ENCODE data around the gene NME9.
"Not testable (repeated sequence)": the region's sequence is repeated elsewhere in the genome, so short reads cannot be mapped to it uniquely, and the experiment has no call there.

The NME9 gene

GRCh38 chr3:138329127-138329983 is at the start of gene NME9:
Gene NME9, minus strand, starts transcription at chr3:138329851. Its CDS starts 516 bp downstream, at chr3:138329335.
- peak; percentile 100 for DNase-seq

- no peak for DNase-seq
These were observed 49.3 kb upstream of the NME9 start for GRCh38 chr3:138378990-138379389.

GRCh38 chr3:138378331-138378730 is 48.7 kb upstream of the NME9 start:
- DNase-seq = no peak

- DNase-seq = no peak
These were observed 48.2 kb upstream of the NME9 start for GRCh38 chr3:138377804-138378203.

GRCh38 chr3:138377212-138377611 is 47.6 kb upstream of the NME9 start:
- DNase-seq = not testable (repeated sequence)

- no peak for DNase-seq
These were observed 47.0 kb upstream of the NME9 start for GRCh38 chr3:138376663-138377062.

GRCh38 chr3:138375447-138375846 is 45.8 kb upstream of the NME9 start:
- DNase-seq = no peak

- no peak for DNase-seq
These were observed 45.0 kb upstream of the NME9 start for GRCh38 chr3:138374573-138375134.

GRCh38 chr3:138373736-138374094 is 44.1 kb upstream of the NME9 start:
- no peak for DNase-seq

GRCh38 chr3:138373087-138373735 is 43.6 kb upstream of the NME9 start:
- DNase-seq = no peak

GRCh38 chr3:138371070-138371965 is 41.7 kb upstream of the NME9 start:
- DNase-seq = no peak

GRCh38 chr3:138370321-138370720 is 40.7 kb upstream of the NME9 start:
- DNase-seq = no peak

GRCh38 chr3:138369151-138369900 is 39.7 kb upstream of the NME9 start:
- DNase-seq = no peak

- DNase-seq = no peak
These were observed 38.3 kb upstream of the NME9 start for GRCh38 chr3:138367911-138368310.

- no peak for DNase-seq
These were observed 37.7 kb upstream of the NME9 start for GRCh38 chr3:138367326-138367850.

- DNase-seq = no peak
These were observed 36.5 kb upstream of the NME9 start for GRCh38 chr3:138366006-138366759.

GRCh38 chr3:138365253-138365555 is 35.6 kb upstream of the NME9 start:
- DNase-seq = no peak

GRCh38 chr3:138364356-138365252 is 35.0 kb upstream of the NME9 start:
- no peak for DNase-seq

GRCh38 chr3:138363322-138363721 is 33.7 kb upstream of the NME9 start:
- no peak for DNase-seq

- DNase-seq = no peak
These were observed 32.9 kb upstream of the NME9 start for GRCh38 chr3:138362538-138362937.
